ENCODE measurements around the gene FRMPD2. TPM values are rescaled to one million over a fixed set of nuclear protein-coding genes. Genes with fewer than 3 reads are reported as not detected.

Gene FRMPD2
- total RNA-seq, 1 donor from 2014 or later, result not detected

DNA sequence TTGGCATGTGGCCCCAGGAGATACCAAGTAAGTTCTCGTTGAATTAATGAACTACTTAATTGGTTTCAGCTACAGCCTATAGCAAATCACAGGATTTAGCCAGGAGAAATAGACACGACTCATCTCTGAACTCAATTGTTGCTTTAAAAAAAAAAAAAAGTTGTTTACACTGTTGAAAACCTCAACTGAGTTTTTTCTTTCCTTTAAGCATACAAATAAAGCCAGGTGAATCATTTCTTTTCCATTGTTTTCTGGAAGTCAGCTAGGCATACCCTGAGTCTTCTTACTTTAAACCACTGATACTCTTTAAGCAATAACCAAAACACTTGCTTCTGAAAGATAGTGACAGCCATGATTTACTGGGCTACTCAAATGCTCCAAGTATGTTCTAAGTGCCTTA is 755 bp downstream of the FRMPD2 start:
- TF ChIP-seq, protein P1, sequence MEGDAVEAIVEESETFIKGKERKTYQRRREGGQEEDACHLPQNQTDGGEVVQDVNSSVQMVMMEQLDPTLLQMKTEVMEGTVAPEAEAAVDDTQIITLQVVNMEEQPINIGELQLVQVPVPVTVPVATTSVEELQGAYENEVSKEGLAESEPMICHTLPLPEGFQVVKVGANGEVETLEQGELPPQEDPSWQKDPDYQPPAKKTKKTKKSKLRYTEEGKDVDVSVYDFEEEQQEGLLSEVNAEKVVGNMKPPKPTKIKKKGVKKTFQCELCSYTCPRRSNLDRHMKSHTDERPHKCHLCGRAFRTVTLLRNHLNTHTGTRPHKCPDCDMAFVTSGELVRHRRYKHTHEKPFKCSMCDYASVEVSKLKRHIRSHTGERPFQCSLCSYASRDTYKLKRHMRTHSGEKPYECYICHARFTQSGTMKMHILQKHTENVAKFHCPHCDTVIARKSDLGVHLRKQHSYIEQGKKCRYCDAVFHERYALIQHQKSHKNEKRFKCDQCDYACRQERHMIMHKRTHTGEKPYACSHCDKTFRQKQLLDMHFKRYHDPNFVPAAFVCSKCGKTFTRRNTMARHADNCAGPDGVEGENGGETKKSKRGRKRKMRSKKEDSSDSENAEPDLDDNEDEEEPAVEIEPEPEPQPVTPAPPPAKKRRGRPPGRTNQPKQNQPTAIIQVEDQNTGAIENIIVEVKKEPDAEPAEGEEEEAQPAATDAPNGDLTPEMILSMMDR (IDR thresholded peaks at IDR 0.05), result no peak
- peaks cover 4% of the 10 kb centered on the region for H3K9me3 Mint-ChIP-seq (ENCODE audit: low read depth)
- DNase-seq (ENCODE audit: low spot score), result no peak
- H3K4me3 Mint-ChIP-seq (ENCODE audit: unreplicated experiment), result no peak overlapping the region
- no peak overlapping the region for H3K27ac Mint-ChIP-seq (ENCODE audit: unreplicated experiment)
- H3K27me3 Mint-ChIP-seq (ENCODE audit: low read depth), result peaks cover 17% of the 10 kb centered on the region
- peaks cover 5% of the 10 kb centered on the region for H3K36me3 Mint-ChIP-seq (ENCODE audit: low read depth)
- H3K4me1 Mint-ChIP-seq (ENCODE audit: low read depth), result peaks cover 3% of the 10 kb centered on the region

DNA sequence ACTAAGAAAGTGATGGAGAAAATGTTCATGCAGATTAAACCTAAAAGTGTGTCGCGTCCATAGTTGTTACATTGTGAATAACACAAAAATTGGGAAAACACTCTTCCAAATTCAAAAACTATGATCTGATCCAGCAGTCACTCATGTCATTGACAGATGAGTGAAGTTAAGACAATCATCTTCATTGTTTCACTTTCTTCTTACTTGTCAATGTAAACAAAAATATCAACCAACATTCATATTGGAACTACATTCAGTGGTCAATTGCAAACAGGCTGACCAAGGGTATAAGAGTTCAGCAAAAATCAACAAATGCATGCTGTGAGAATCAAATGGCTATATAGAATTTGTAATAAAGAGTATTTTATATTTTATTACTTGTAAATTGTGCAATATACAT is 1.8 kb downstream of the FRMPD2 start:
- no peaks in the 10 kb centered on the region for H3K9me3 Mint-ChIP-seq (ENCODE audit: low read depth)
- peaks cover under 1% of the 10 kb centered on the region for H3K36me3 Mint-ChIP-seq (ENCODE audit: low read depth)

DNA sequence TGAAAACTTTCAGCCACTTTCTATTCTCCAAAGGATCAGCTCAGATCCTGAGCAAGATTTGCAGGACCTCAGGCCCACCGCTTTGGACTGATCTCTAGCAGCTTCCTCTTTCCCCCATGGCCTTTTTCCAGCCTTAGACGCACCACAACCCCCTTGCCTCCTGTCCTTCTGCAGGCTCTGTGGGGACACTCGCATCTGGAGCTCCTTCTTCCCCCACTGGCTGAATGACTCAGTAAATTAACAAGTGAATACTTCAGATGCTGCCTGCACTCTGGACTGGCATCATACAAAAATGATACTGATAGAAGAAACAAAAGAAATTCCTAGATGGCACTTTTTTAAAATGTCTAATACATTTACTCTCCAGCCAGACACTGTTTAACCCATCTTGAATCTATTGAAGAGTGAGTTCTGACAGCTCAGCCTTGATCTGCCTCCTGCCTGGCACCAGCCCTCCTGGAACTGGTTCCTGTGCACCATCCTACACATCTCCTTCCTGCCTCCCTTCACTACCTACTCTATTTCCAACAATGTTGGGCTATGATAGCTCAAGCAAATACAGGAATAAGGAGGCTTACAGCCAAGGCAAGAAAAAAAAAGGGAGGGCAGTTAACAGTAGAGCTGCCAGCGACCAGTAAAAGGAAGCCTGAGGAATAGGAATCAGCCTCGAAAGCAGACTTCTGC is 3.3 kb downstream of the FRMPD2 start:
- no peak for DNase-seq (ENCODE audit: low spot score)
- Mint-ChIP-seq H3K9me3 (ENCODE audit: low read depth) (no peaks in the 10 kb centered on the region), H3K36me3 (ENCODE audit: low read depth) (no peaks in the 10 kb centered on the region), H3K27ac (ENCODE audit: unreplicated experiment) (no peak overlapping the region), H3K4me3 (ENCODE audit: unreplicated experiment) (no peak overlapping the region), H3K27me3 (ENCODE audit: low read depth) (peaks cover 15% of the 10 kb centered on the region), H3K4me1 (ENCODE audit: low read depth) (peaks cover 3% of the 10 kb centered on the region)
- TF ChIP-seq, protein P1 (IDR thresholded peaks at IDR 0.05), result no peak

More for the DNA sequence above, 1.8 kb downstream of the FRMPD2 start:
- H3K27me3 Mint-ChIP-seq (ENCODE audit: low read depth), result peaks cover 10% of the 10 kb centered on the region
- TF ChIP-seq, protein P1 (IDR thresholded peaks at IDR 0.05), result no peak
- DNase-seq (ENCODE audit: low spot score), result no peak
- no peak overlapping the region for H3K4me3 Mint-ChIP-seq (ENCODE audit: unreplicated experiment)
- no peak overlapping the region for H3K27ac Mint-ChIP-seq (ENCODE audit: unreplicated experiment)
- peaks cover 3% of the 10 kb centered on the region for H3K4me1 Mint-ChIP-seq (ENCODE audit: low read depth)

DNA sequence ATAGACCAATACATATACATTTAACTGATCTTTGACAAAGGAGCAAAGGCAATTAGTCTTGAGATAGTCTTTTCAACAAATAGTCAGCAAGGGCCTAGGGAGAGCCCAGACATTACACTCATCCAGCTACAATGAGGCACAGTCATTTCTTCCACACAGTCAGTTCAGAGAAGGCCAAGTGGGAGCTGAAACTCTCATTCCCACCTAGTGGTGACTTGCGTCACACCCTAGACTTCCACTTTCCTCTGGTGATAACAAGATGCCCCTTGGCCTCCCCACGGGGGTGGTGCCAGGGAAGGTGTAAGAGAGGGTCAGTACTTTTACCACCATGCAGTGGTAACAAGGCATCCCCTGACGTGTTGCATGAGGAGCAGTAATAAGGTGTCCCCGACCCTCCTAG is 8.0 kb downstream of the FRMPD2 start:
- H3K27ac Mint-ChIP-seq (ENCODE audit: unreplicated experiment), result no peak overlapping the region
- H3K36me3 Mint-ChIP-seq (ENCODE audit: low read depth), result no peaks in the 10 kb centered on the region
- no peaks in the 10 kb centered on the region for H3K4me1 Mint-ChIP-seq (ENCODE audit: low read depth)
- DNase-seq (ENCODE audit: low spot score), result no peak
- peaks cover 8% of the 10 kb centered on the region for H3K9me3 Mint-ChIP-seq (ENCODE audit: low read depth)
- H3K27me3 Mint-ChIP-seq (ENCODE audit: low read depth), result peaks cover 21% of the 10 kb centered on the region
- no peak overlapping the region for H3K4me3 Mint-ChIP-seq (ENCODE audit: unreplicated experiment)
- TF ChIP-seq, protein P1 (IDR thresholded peaks at IDR 0.05), result no peak

DNA sequence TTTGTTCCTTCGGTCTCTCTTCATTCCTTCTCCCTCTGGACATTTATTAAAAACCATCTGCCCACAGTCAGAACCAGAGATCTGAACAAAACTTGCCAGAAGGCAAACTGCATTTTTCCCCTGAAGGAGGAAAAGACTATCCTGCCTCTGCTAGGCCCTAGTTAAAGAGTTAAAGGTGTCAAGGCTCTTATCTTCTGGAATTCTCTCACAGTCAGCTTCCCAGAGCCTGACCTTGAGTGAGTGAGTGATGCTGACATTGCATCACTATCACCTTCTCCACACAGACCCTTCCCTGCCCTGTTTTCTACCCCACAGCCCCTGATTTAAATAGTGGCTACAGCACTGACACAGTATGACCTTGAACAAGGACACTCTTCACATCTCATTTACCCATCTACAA is 16.4 kb downstream of the FRMPD2 start:
- peaks cover 8% of the 10 kb centered on the region for H3K9me3 Mint-ChIP-seq (ENCODE audit: low read depth)
- H3K4me1 Mint-ChIP-seq (ENCODE audit: low read depth), result peaks cover 12% of the 10 kb centered on the region
- no peak overlapping the region for H3K4me3 Mint-ChIP-seq (ENCODE audit: unreplicated experiment)
- peaks cover 9% of the 10 kb centered on the region for H3K27me3 Mint-ChIP-seq (ENCODE audit: low read depth)
- DNase-seq (ENCODE audit: low spot score), result no peak
- TF ChIP-seq, protein P1 (IDR thresholded peaks at IDR 0.05), result no peak
- H3K36me3 Mint-ChIP-seq (ENCODE audit: low read depth), result peaks cover 2% of the 10 kb centered on the region
- no peak overlapping the region for H3K27ac Mint-ChIP-seq (ENCODE audit: unreplicated experiment)
